Testis (tissue), 2 donors: ENCODE results near the gene RALGPS1.

Experiments used
- POLR2A ChIP-seq: fragments of 450-650 bp; IDR thresholded peaks from one replicate; pipeline ENCODE4 v1.6.1; 2017; ENCODE audit warnings: antibody characterized with exemption, mild to moderate bottlenecking, moderate library complexity
- TF ChIP-seq, protein P1 (sequence below), 3 experiments: fragments of 450-650 bp in 2 of 3; fragments of 200-600 bp in 1 of 3; sonication (generic) in 1 of 3; IDR thresholded peaks; one replicate each; pipeline ENCODE4 v1.5.1; 2016 to 2019; ENCODE audit warnings: antibody characterized with exemption in 3 of 3, mild to moderate bottlenecking in 2 of 3, moderate library complexity in 1 of 3

DNA sequence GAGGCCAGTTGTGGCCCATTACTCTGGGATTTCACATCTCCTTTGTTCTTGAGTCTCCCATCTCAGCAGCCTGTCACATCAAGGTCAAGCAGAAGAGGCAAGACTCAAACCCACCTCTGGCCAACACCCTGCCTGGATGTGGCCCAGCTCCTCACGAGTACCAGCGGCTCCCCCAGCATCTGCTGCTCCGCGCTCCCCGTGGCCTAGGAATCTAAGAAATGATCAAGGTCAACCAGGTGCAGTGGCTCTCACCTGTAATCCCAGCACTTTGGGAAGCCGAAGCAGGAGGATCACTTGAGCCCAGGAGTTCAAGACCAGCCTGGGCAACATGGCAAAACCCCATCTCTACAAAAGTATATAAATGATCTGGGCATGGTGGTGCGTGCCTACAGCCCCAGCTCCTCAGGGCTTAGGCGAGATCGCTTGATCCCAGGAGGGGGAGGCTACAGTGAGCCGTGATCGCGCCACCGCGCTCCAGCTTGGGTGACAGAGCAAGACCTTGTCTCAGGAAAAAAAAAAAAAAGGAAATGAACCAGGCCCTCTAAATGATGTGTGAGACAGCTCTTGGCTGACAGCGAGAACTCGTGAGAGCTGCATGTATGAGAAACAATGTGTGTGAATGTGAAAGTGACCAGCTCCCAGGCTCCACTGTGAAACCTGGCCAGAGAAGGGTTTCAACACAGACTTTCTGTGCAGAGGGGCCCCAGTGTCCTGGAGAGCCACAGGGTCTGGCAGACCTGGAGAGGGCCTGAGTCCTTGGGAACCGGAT, 269.4 kb downstream of the RALGPS1 start:
- TF ChIP-seq, protein P1, sequence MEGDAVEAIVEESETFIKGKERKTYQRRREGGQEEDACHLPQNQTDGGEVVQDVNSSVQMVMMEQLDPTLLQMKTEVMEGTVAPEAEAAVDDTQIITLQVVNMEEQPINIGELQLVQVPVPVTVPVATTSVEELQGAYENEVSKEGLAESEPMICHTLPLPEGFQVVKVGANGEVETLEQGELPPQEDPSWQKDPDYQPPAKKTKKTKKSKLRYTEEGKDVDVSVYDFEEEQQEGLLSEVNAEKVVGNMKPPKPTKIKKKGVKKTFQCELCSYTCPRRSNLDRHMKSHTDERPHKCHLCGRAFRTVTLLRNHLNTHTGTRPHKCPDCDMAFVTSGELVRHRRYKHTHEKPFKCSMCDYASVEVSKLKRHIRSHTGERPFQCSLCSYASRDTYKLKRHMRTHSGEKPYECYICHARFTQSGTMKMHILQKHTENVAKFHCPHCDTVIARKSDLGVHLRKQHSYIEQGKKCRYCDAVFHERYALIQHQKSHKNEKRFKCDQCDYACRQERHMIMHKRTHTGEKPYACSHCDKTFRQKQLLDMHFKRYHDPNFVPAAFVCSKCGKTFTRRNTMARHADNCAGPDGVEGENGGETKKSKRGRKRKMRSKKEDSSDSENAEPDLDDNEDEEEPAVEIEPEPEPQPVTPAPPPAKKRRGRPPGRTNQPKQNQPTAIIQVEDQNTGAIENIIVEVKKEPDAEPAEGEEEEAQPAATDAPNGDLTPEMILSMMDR (IDR thresholded peaks at IDR 0.05), result no peak
- TF ChIP-seq POLR2A, result no peak
